Cardiac muscle cell (in vitro differentiated cells and primary cell): Measurements from ENCODE around the gene AP3B1. TPM values are rescaled to one million over a fixed set of nuclear protein-coding genes. Genes with fewer than 3 reads are reported as not detected.

Source experiments
- DNase-seq, 2 donors: peaks; one replicate each; pipeline versions ENCODE4 v3.0.0 to v3.0.0-alpha.2; 2010 to 2017; ENCODE audit warnings: low read depth in 1 of 2, low spot score in 1 of 2
- H3K27ac ChIP-seq: fragments of 200-600 bp; sonication (generic); 2 replicates; pipeline ENCODE4 v1.5.1; 2016
- H3K27me3 ChIP-seq: fragments of 200-600 bp; sonication (generic); 2 replicates; pipeline ENCODE4 v1.6.0; 2016; ENCODE audit warnings: control low read depth
- H3K36me3 ChIP-seq: fragments of 200-600 bp; sonication (generic); 2 replicates; pipeline ENCODE4 v1.5.1; 2016; ENCODE audit warnings: control low read depth
- H3K4me1 ChIP-seq: fragments of 200-600 bp; sonication (generic); 2 replicates; pipeline ENCODE4 v1.8.1; 2017; ENCODE audit warnings: low read depth, mild to moderate bottlenecking, mixed run types
- H3K4me3 ChIP-seq: fragments of 200-600 bp; sonication (generic); 2 replicates; pipeline ENCODE4 v1.5.1; 2016; ENCODE audit warnings: mild to moderate bottlenecking
- H3K9me3 ChIP-seq: fragments of 200-600 bp; sonication (generic); 2 replicates; pipeline ENCODE4 v1.5.1; 2017; ENCODE audit warnings: low read depth, mild to moderate bottlenecking, control low read depth
- CTCF ChIP-seq: IDR thresholded peaks from 2 replicates; pipeline ENCODE4 v1.5.1; 2012; ENCODE audit warnings: low read depth, mild to moderate bottlenecking, low read length
- polyA plus RNA-seq: library from polyadenylated mRNA; unstranded; fragments of >200 nt; fragmentation: Nextera tagmentation; extraction: Ambion mirVana; gene quantifications from 2 replicates; pipeline ENCODE4 v1.2.1, GENCODE V29; 2016
- total RNA-seq: library from RNA; depleted of rRNA; stranded (reverse); fragments of >200 nt; gene quantifications from 2 replicates; pipeline ENCODE4 v1.2.3, GENCODE V29; 2016

Gene AP3B1
- total and polyA plus RNA-seq, 2 experiments from 2014 or later: 32.2 to 35.3 TPM

DNA sequence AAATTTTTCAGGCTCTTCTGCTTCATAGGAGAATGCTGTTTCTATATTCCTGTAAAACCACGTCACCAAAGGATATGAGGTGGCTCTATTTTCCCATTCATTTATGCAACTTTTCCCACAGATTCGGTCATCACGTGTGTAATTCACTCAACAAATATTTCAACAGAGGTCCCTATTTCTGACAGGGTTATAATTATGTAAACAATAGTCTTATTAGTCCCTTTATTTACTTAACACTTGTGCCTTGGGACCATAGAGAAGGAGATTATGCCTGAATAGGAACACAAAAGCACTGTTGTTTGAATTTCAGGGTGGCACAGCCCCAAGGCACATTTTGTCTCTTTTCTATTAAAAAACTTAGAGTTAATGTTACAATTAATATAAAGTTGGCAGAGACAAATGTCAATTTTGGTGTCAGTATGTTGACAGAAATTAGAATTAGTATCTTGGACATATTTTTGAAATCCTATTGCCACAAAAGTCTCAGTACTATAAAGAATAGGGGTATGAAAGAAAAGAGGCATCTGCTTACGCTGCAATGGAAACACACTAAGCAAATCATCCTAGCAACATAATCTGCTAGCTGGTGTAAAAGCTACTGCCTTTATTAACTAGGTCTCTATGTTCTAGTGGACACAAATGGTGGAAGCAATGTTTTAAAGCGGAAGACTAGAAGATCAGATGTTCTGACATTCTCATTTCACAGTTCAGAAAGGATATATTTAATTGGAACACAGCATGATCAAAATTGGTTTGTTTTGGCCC is 289.3 kb downstream of the AP3B1 start:
- peak in 1 of 2 donors; percentile 62 for DNase-seq
- H3K4me1 ChIP-seq: peaks cover 13% of the 10 kb centered on the region
- no peaks in the 10 kb centered on the region for H3K27me3 ChIP-seq
- no peaks in the 10 kb centered on the region for H3K9me3 ChIP-seq
- H3K36me3 ChIP-seq: no peaks in the 10 kb centered on the region
- no peak overlapping the region for H3K4me3 ChIP-seq
- no peak for TF ChIP-seq CTCF
- no peak overlapping the region for H3K27ac ChIP-seq

GRCh38 chr5:78004559-78004958 is 289.9 kb downstream of the AP3B1 start:
- Histone ChIP-seq H3K27ac (no peak overlapping the region), H3K36me3 (no peaks in the 10 kb centered on the region), H3K27me3 (no peaks in the 10 kb centered on the region), H3K4me3 (no peak overlapping the region), H3K4me1 (peaks cover 8% of the 10 kb centered on the region), H3K9me3 (no peaks in the 10 kb centered on the region)
- TF ChIP-seq CTCF: no peak
- DNase-seq: no peak

DNA sequence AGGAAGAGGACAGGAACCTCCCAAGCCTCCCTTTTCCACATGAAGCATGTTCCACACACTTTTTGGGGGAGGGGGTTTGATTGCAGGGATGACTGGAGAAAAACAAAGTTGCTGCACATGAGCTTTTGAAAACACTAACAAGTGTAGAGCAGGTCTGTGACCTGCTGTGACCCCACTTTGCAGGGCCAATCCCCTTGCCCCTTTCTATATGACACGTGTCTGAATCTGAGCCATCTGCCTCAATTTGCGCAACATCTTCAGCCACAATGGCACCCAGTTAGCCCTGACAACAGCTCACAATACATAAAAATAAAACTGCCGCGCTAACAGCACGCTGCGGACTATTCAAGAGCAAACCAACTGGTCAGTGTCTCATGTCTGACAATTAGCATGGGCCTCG is 290.6 kb downstream of the AP3B1 start:
- Histone ChIP-seq H3K9me3 (no peaks in the 10 kb centered on the region), H3K36me3 (no peaks in the 10 kb centered on the region), H3K4me1 (peaks cover 8% of the 10 kb centered on the region), H3K27ac (no peak overlapping the region), H3K4me3 (no peak overlapping the region), H3K27me3 (no peaks in the 10 kb centered on the region)
- DNase-seq: no peak
- no peak for TF ChIP-seq CTCF

- Histone ChIP-seq H3K4me1 (peaks cover 8% of the 10 kb centered on the region), H3K36me3 (no peaks in the 10 kb centered on the region), H3K27me3 (no peaks in the 10 kb centered on the region), H3K9me3 (no peaks in the 10 kb centered on the region), H3K27ac (no peak overlapping the region), H3K4me3 (no peak overlapping the region)
- DNase-seq: no peak
- no peak for TF ChIP-seq CTCF
These were observed 291.0 kb downstream of the AP3B1 start for GRCh38 chr5:78003450-78003849.

- DNase-seq: no peak
- no peaks in the 10 kb centered on the region for H3K9me3 ChIP-seq
- no peak overlapping the region for H3K4me3 ChIP-seq
- H3K36me3 ChIP-seq: no peaks in the 10 kb centered on the region
- TF ChIP-seq CTCF: no peak
- no peaks in the 10 kb centered on the region for H3K27me3 ChIP-seq
- no peak overlapping the region for H3K27ac ChIP-seq
- peaks cover 8% of the 10 kb centered on the region for H3K4me1 ChIP-seq
These were observed 291.8 kb downstream of the AP3B1 start for GRCh38 chr5:78002690-78003089.
